Suprapubic skin (tissue), 4 donors: ENCODE results near the gene SOX6.
A peak's percentile ranks its signal among the peaks of the same experiment; 100 is the strongest.

ENCODE experiments used
- CTCF ChIP-seq, 2 donors: fragments of 200-600 bp in 1 of 2; fragments of 450-650 bp in 1 of 2; sonication (generic) in 1 of 2; IDR thresholded peaks; one replicate each; pipeline ENCODE4 v1.5.1; 2016 to 2019; ENCODE audit warnings: antibody characterized with exemption in 2 of 2, mild to moderate bottlenecking in 1 of 2, moderate library complexity in 1 of 2
- EP300 ChIP-seq: sonication (generic); formaldehyde crosslinking; IDR thresholded peaks from one replicate; pipeline ENCODE4 v1.6.1; 2017; ENCODE audit warnings: antibody characterized with exemption
- POLR2A ChIP-seq, 2 donors: fragments of 450-650 bp; IDR thresholded peaks; one replicate each; pipeline ENCODE4 v1.6.1; 2017; ENCODE audit warnings: antibody characterized with exemption in 2 of 2, mild to moderate bottlenecking in 2 of 2, moderate library complexity in 2 of 2
- POLR2AphosphoS5 ChIP-seq, 3 donors: sonication (generic); formaldehyde crosslinking; IDR thresholded peaks; one replicate each; pipeline ENCODE4 v1.6.1; 2017; ENCODE audit warnings: antibody characterized with exemption in 3 of 3

DNA sequence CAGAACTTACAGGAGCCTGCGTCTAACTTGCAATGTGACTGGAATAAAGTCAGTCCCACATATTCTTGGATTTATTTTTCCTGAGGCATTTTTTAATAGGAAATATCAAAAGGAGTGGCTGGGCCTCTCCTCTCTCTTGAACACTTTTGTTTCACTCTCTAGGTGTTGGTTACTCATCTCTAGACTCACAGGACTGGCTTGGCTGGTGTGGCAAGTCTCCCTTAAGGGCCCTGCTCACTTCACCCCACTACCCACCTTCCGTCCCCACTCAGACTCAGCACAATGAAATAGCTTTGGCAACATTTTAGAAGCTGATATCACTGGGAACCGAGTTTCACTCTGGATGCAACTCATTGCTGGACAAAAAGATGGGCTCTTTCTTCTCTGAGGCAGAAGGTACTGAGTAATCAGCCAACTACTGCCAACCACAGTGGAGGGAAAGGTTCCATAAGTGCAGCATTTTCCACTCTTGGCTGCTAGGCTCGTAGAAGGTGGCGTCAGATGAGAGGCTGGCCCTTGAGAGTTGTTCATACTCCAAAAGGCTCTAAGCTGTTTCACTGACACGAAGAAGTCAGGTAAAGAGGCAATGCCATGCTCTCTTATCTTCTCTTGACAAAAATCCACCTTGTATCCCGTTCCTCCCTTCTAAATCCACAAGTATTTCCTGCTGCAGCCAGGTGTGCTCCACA is 390.6 kb downstream of the SOX6 start:
- TF ChIP-seq CTCF (IDR thresholded peaks at IDR 0.05) (no peak), EP300 (no peak), POLR2A (IDR thresholded peaks at IDR 0.05) (no peak), POLR2AphosphoS5 (IDR thresholded peaks at IDR 0.05) (peak in 1 of 3 donors; percentile 29)
